ENCODE measurements around the gene SLC6A7.
"Not testable (repeated sequence)": the region's sequence is repeated elsewhere in the genome, so short reads cannot be mapped to it uniquely, and the experiment has no call there.

DNA sequence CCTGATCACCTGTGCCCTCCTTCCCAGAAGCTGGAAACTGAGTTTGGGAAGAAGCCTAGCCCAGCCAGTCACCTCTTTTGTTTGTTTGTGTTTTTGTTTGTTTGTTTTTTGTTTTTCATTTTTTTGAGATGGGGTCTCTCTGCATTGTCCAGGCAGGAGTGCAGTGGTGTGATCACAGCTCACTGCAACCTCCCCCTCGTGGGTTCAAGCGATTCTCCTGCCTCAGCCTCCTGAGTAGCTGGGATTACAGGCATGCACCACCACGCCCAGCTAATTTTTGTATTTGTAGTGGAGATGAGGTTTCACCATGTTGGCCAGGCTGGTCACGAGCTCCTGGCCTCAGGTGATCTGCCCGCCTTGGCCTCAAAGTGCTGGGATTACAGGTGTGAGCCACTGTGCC, 43.8 kb downstream of the SLC6A7 start:
- TF ChIP-seq POLR2A (IDR thresholded peaks at IDR 0.05; ENCODE audit: extremely low read depth, insufficient read length), result not testable (repeated sequence)
- TF ChIP-seq, protein P1, sequence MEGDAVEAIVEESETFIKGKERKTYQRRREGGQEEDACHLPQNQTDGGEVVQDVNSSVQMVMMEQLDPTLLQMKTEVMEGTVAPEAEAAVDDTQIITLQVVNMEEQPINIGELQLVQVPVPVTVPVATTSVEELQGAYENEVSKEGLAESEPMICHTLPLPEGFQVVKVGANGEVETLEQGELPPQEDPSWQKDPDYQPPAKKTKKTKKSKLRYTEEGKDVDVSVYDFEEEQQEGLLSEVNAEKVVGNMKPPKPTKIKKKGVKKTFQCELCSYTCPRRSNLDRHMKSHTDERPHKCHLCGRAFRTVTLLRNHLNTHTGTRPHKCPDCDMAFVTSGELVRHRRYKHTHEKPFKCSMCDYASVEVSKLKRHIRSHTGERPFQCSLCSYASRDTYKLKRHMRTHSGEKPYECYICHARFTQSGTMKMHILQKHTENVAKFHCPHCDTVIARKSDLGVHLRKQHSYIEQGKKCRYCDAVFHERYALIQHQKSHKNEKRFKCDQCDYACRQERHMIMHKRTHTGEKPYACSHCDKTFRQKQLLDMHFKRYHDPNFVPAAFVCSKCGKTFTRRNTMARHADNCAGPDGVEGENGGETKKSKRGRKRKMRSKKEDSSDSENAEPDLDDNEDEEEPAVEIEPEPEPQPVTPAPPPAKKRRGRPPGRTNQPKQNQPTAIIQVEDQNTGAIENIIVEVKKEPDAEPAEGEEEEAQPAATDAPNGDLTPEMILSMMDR (IDR thresholded peaks at IDR 0.05; ENCODE audit: low read depth, low read length), result not testable (repeated sequence)
